ENCODE measurements around the gene NUP88.

DNA sequence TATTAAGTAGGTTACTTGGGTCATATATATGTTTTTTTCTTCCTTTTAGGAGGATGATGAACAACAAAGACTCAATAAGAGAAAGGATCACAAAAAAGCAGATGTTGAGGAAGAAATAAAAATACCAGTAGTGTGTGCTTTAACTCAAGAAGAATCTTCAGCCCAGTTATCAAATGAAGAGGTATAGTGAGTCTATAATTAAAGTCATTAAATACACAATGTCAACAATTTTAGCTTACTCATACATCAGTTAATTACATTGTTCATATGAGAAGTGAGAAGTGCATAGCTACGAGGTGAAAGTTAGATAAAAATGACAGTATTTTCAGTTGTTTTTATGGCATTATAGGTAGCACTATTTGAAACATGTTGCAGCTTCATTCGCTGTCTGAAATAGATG, 65.2 kb downstream of the NUP88 start:
- TF ChIP-seq CTCF (IDR thresholded peaks at IDR 0.05; ENCODE audit: low read depth, low read length), result no peak
- TF ChIP-seq POLR2A (IDR thresholded peaks at IDR 0.05; ENCODE audit: extremely low read depth, insufficient read length), result no peak

Data from NB4 (cell line).